GM19035 (cell line): Measurements from ENCODE around the gene LDB3.

ENCODE experiments used
- ATAC-seq: cut with Tn5 transposase; IDR thresholded peaks from one replicate; pipeline ENCODE4 v1.9.1; 2021; ENCODE audit not compliant: unreplicated experiment

LDB3 gene

GRCh38 chr10:86663576-86664339 lies 4.6 kb upstream of the LDB3 start:
- no peak for ATAC-seq

- ATAC-seq, result no peak
Observed at GRCh38 chr10:86664341-86665217, 3.7 kb upstream of the LDB3 start.

GRCh38 chr10:86665218-86665607 lies 3.1 kb upstream of the LDB3 start:
- no peak for ATAC-seq

GRCh38 chr10:86665868-86666267 lies 2.4 kb upstream of the LDB3 start:
- no peak for ATAC-seq

- ATAC-seq, result no peak
Observed at GRCh38 chr10:86666538-86666937, 1.8 kb upstream of the LDB3 start.

- no peak for ATAC-seq
Observed at GRCh38 chr10:86667421-86668181, 710 bp upstream of the LDB3 start.

GRCh38 chr10:86670290-86670811 lies 2.0 kb downstream of the LDB3 start:
- no peak for ATAC-seq

- no peak for ATAC-seq
Observed at GRCh38 chr10:86670876-86671275, 2.6 kb downstream of the LDB3 start.

GRCh38 chr10:86671419-86671818 lies 3.1 kb downstream of the LDB3 start:
- ATAC-seq, result no peak

- ATAC-seq, result no peak
Observed at GRCh38 chr10:86671985-86672710, 3.8 kb downstream of the LDB3 start.

- no peak for ATAC-seq
Observed at GRCh38 chr10:86673216-86673826, 5.0 kb downstream of the LDB3 start.

GRCh38 chr10:86673827-86674581 lies 5.7 kb downstream of the LDB3 start:
- no peak for ATAC-seq

GRCh38 chr10:86674912-86675311 lies 6.6 kb downstream of the LDB3 start:
- ATAC-seq, result no peak

- ATAC-seq, result no peak
Observed at GRCh38 chr10:86677374-86677773, 9.1 kb downstream of the LDB3 start.

GRCh38 chr10:86678999-86679792 lies 10.9 kb downstream of the LDB3 start:
- no peak for ATAC-seq

- no peak for ATAC-seq
Observed at GRCh38 chr10:86681047-86681446, 12.7 kb downstream of the LDB3 start.

GRCh38 chr10:86681722-86682386 lies 13.5 kb downstream of the LDB3 start:
- ATAC-seq, result no peak

GRCh38 chr10:86682675-86683074 lies 14.4 kb downstream of the LDB3 start:
- no peak for ATAC-seq
